SK-N-SH treated with all-trans-retinoic acid at 6 μM for 48 hours (cell line): ENCODE data around the gene MYLK.

ENCODE experiments used
- BACH2 ChIP-seq: fragments of 250-450 bp; sonication (Bioruptor Pico); IDR thresholded peaks from 2 replicates; pipeline ENCODE4 v1.9.0; 2021; ENCODE audit warnings: mild to moderate bottlenecking, borderline replicate concordance
- CREB5 ChIP-seq: fragments of 250-450 bp; sonication (Bioruptor Pico); IDR thresholded peaks from 2 replicates; pipeline ENCODE4 v1.5.1; 2020; ENCODE audit warnings: low read depth, mild to moderate bottlenecking, moderate library complexity
- CSDC2 ChIP-seq: fragments of 250-450 bp; sonication (Bioruptor Pico); IDR thresholded peaks from 2 replicates; pipeline ENCODE4 v1.5.0; 2020; ENCODE audit warnings: mild to moderate bottlenecking, moderate library complexity
- GLIS3 ChIP-seq: fragments of 250-450 bp; sonication (Bioruptor Pico); IDR thresholded peaks from 2 replicates; pipeline ENCODE4 v1.5.0; 2020; ENCODE audit warnings: mild to moderate bottlenecking, moderate library complexity
- ISL1 ChIP-seq: fragments of 250-450 bp; sonication (Bioruptor Pico); IDR thresholded peaks from 2 replicates; pipeline ENCODE4 v2.1.2; 2022; ENCODE audit warnings: mild to moderate bottlenecking, moderate library complexity
- OSR1 ChIP-seq: fragments of 250-450 bp; sonication (Bioruptor Pico); IDR thresholded peaks from 2 replicates; pipeline ENCODE4 v1.8.0; 2022; ENCODE audit warnings: moderate library complexity, mild to moderate bottlenecking, inconsistent platforms
- POU6F1 ChIP-seq: fragments of 250-450 bp; sonication (Bioruptor Pico); IDR thresholded peaks from 2 replicates; pipeline ENCODE4 v1.8.0; 2021; ENCODE audit warnings: low read depth, mild to moderate bottlenecking, moderate library complexity, borderline replicate concordance
- TOX ChIP-seq: fragments of 250-450 bp; sonication (Bioruptor Pico); IDR thresholded peaks from 2 replicates; pipeline ENCODE4 v1.8.0; 2021; ENCODE audit warnings: mild to moderate bottlenecking, moderate library complexity, borderline replicate concordance
- TSHZ2 ChIP-seq: fragments of 250-450 bp; sonication (Bioruptor Pico); IDR thresholded peaks from 2 replicates; pipeline ENCODE4 v1.5.0; 2020; ENCODE audit warnings: mild to moderate bottlenecking, moderate library complexity
- ZC3H10 ChIP-seq: fragments of 250-450 bp; sonication (Bioruptor Pico); IDR thresholded peaks from 2 replicates; pipeline ENCODE4 v1.5.1; 2021; ENCODE audit warnings: mild to moderate bottlenecking, moderate library complexity
- ZFP30 ChIP-seq: fragments of 450-650 bp; formaldehyde crosslinking; IDR thresholded peaks from 2 replicates; pipeline ENCODE4 v1.5.0; 2022; ENCODE audit warnings: mild to moderate bottlenecking, moderate library complexity
- ZNF8 ChIP-seq: fragments of 450-650 bp; formaldehyde crosslinking; IDR thresholded peaks from 2 replicates; pipeline ENCODE4 v1.5.0; 2020; ENCODE audit warnings: mild to moderate bottlenecking, moderate library complexity

GRCh38 chr3:123767564-123768292 is 116.4 kb downstream of the MYLK start:
- TF ChIP-seq TOX (CRISPR knock-in tag): no peak
- TF ChIP-seq CREB5 (CRISPR knock-in tag): no peak
- no peak for TF ChIP-seq GLIS3 (CRISPR knock-in tag)
- TF ChIP-seq OSR1 (CRISPR knock-in tag): no peak
- no peak for TF ChIP-seq BACH2
- no peak for TF ChIP-seq POU6F1
- no peak for TF ChIP-seq TSHZ2 (CRISPR knock-in tag)
- no peak for TF ChIP-seq CSDC2
- TF ChIP-seq ZFP30: no peak
- TF ChIP-seq ZC3H10 (CRISPR knock-in tag): no peak
- TF ChIP-seq ISL1 (CRISPR knock-in tag): no peak
- no peak for TF ChIP-seq ZNF8 (CRISPR knock-in tag)
